ENCODE results near the gene PHLPP1.
"Not testable (repeated sequence)": the region's sequence is repeated elsewhere in the genome, so short reads cannot be mapped to it uniquely, and the experiment has no call there.

Gene PHLPP1

GRCh38 chr18:62737241-62737873 lies 22.0 kb downstream of the PHLPP1 start:
- TF ChIP-seq, protein P1, sequence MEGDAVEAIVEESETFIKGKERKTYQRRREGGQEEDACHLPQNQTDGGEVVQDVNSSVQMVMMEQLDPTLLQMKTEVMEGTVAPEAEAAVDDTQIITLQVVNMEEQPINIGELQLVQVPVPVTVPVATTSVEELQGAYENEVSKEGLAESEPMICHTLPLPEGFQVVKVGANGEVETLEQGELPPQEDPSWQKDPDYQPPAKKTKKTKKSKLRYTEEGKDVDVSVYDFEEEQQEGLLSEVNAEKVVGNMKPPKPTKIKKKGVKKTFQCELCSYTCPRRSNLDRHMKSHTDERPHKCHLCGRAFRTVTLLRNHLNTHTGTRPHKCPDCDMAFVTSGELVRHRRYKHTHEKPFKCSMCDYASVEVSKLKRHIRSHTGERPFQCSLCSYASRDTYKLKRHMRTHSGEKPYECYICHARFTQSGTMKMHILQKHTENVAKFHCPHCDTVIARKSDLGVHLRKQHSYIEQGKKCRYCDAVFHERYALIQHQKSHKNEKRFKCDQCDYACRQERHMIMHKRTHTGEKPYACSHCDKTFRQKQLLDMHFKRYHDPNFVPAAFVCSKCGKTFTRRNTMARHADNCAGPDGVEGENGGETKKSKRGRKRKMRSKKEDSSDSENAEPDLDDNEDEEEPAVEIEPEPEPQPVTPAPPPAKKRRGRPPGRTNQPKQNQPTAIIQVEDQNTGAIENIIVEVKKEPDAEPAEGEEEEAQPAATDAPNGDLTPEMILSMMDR (IDR thresholded peaks at IDR 0.05; ENCODE audit: insufficient read depth, low read length, missing control alignments): no peak
- POLR2A ChIA-PET: no interaction called here
- H3K4me3 ChIP-seq (ENCODE audit: low read depth, low read length): no peak overlapping the region
- CTCF ChIA-PET: interaction anchor here (1.4 kb wide), 1 partner anchor 245 kb away, joined by 5 read pairs; no protein-coding TSS in a partner anchor
- DNase-seq (ENCODE audit: low read depth, low spot score): no peak

DNA sequence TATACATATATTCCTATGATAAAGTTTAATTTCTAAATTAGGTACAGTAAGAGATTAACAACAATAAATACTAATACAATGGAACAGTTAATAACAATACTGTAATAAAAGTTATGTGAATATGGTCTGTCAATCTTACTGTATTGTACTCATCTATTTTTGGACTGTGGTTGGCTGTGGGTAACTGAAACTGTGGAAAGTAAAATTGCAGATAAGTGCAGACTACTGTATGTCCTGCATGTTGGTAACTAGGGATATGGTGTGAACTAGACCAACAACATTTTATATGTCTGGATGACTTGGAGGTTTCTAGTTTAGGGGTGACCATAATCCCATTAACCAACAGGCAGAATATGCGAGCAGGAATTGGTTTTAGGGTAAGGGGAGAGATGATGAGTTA lies 23.3 kb downstream of the PHLPP1 start:
- DNase-seq (ENCODE audit: low read depth, low spot score): no peak
- CTCF ChIA-PET: no interaction called here
- H3K4me3 ChIP-seq (ENCODE audit: low read depth, low read length): no peak overlapping the region
- TF ChIP-seq, protein P1 (IDR thresholded peaks at IDR 0.05; ENCODE audit: insufficient read depth, low read length, missing control alignments): no peak
- POLR2A ChIA-PET: no interaction called here

GRCh38 chr18:62739911-62740310 lies 24.6 kb downstream of the PHLPP1 start:
- ChIA-PET POLR2A (no interaction called here), CTCF (no interaction called here)
- no peak overlapping the region for H3K4me3 ChIP-seq (ENCODE audit: low read depth, low read length)
- no peak for DNase-seq (ENCODE audit: low read depth, low spot score)
- TF ChIP-seq, protein P1 (IDR thresholded peaks at IDR 0.05; ENCODE audit: insufficient read depth, low read length, missing control alignments): no peak

GRCh38 chr18:62740650-62741049 lies 25.3 kb downstream of the PHLPP1 start:
- H3K4me3 ChIP-seq (ENCODE audit: low read depth, low read length); CTCF ChIA-PET; DNase-seq (ENCODE audit: low read depth, low spot score); POLR2A ChIA-PET: not testable (repeated sequence)

- CTCF ChIA-PET: no interaction called here
- POLR2A ChIA-PET: no interaction called here
- TF ChIP-seq, protein P1 (IDR thresholded peaks at IDR 0.05; ENCODE audit: insufficient read depth, low read length, missing control alignments): no peak
- H3K4me3 ChIP-seq (ENCODE audit: low read depth, low read length): no peak overlapping the region
- DNase-seq (ENCODE audit: low read depth, low spot score): no peak
Measured at GRCh38 chr18:62741118-62741566, 25.8 kb downstream of the PHLPP1 start.

GRCh38 chr18:62741584-62741983 lies 26.2 kb downstream of the PHLPP1 start:
- no peak overlapping the region for H3K4me3 ChIP-seq (ENCODE audit: low read depth, low read length)
- CTCF ChIA-PET: interaction anchor here (0.6 kb wide), 1 partner anchor 65 kb away, joined by 4 read pairs; no protein-coding TSS in a partner anchor
- no peak for DNase-seq (ENCODE audit: low read depth, low spot score)
- TF ChIP-seq, protein P1 (IDR thresholded peaks at IDR 0.05; ENCODE audit: insufficient read depth, low read length, missing control alignments): no peak
- POLR2A ChIA-PET: interaction anchor here (0.8 kb wide), 1 partner anchor 22 kb away, joined by 3 read pairs; no protein-coding TSS in a partner anchor

Measured in AG04449 (cell line).